ENCODE data around the gene TTYH2. TPM values are rescaled to one million over a fixed set of nuclear protein-coding genes. Genes with fewer than 3 reads are reported as not detected.

TTYH2 gene
- total RNA-seq, 3 donors from 2014 or later (not counting 1 experiment from before 2014, with no cell fraction given): 4.3 to 7.9 (median 4.8) TPM

DNA sequence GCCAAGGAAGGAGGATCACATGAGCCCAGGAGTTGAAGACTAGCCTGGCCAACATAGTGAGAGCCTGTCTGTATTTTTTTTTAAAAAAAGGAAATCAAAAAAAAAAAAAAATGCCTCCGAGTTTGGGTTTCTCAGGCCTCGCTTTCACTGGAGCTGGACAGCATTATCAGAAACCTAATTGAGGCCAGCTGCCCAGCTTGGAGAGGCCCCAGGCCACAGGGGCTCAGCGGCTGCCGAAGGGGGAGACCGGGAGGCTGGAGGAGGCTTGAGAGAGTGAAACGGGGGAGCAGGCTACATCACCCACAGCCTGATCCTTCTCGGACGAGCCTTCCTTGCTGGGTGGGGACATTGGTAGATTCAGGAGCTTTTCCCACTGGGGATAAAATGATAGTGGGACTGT is 5.1 kb downstream of the TTYH2 start:
- Mint-ChIP-seq H3K27ac (no peak overlapping the region), H3K4me1 (peaks cover 9 to 10% of the 10 kb centered on the region in 2 donors), H3K27me3 (ENCODE audit: low read depth in 2 of 2) (no peaks in the 10 kb centered on the region), H3K9me3 (peaks cover 0 to 2% of the 10 kb centered on the region in 2 donors), H3K4me3 (no peak overlapping the region), H3K36me3 (no peaks in the 10 kb centered on the region)
- WGBS (ENCODE audit: insufficient coverage): 88% methylated on average over 8 of the region's 8 CpGs
- no peak overlapping the region for H3K27ac ChIP-seq (ENCODE audit: low read length)
- peaks cover 27% of the 10 kb centered on the region for H3K4me1 ChIP-seq (ENCODE audit: control insufficient read depth, insufficient read depth, low read length)
- no peak for ATAC-seq
- TF ChIP-seq, protein P1, sequence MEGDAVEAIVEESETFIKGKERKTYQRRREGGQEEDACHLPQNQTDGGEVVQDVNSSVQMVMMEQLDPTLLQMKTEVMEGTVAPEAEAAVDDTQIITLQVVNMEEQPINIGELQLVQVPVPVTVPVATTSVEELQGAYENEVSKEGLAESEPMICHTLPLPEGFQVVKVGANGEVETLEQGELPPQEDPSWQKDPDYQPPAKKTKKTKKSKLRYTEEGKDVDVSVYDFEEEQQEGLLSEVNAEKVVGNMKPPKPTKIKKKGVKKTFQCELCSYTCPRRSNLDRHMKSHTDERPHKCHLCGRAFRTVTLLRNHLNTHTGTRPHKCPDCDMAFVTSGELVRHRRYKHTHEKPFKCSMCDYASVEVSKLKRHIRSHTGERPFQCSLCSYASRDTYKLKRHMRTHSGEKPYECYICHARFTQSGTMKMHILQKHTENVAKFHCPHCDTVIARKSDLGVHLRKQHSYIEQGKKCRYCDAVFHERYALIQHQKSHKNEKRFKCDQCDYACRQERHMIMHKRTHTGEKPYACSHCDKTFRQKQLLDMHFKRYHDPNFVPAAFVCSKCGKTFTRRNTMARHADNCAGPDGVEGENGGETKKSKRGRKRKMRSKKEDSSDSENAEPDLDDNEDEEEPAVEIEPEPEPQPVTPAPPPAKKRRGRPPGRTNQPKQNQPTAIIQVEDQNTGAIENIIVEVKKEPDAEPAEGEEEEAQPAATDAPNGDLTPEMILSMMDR (IDR thresholded peaks at IDR 0.05): no peak
- H3K9me3 ChIP-seq (ENCODE audit: control insufficient read depth, insufficient read depth, low read length): no peaks in the 10 kb centered on the region
- DNase-seq: no peak
- intact Hi-C loops (cut with micrococcal nuclease): no loop called here
- H3K4me3 ChIP-seq (ENCODE audit: low read length): no peak overlapping the region
- H3K27me3 ChIP-seq (ENCODE audit: control insufficient read depth, insufficient read depth, low read length): no peaks in the 10 kb centered on the region
- H3K36me3 ChIP-seq (ENCODE audit: control insufficient read depth, insufficient read depth, low read length): no peaks in the 10 kb centered on the region

DNA sequence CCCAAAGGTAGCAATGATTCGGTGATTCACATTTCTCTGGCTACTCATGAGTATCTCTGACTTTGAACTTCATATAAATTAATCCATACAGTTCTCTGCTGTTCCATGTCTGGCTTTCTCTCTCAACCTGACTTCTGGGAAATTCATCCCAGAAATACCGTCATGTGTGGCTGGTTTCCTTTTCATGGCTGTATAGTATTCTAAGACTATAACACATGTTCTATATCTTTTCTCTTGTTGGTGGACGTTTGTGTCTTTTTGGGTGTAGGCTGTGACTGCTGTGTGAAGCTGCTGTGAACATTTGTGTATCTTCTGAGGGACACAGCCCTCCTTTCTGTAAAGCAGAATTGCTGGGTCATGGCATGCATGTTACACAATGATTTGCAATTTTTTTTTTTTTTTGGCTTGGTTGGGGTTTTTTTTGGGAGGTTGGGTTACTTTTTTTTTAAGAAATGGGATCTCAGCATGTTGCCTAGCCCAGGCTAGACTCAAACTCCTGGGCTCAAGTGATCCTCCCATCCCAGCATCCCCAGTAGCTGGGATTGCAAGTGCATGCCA is 6.3 kb downstream of the TTYH2 start:
- no peak overlapping the region for H3K27ac ChIP-seq (ENCODE audit: low read length)
- peaks cover under 1 to 2% of the 10 kb centered on the region in 2 donors for H3K4me1 Mint-ChIP-seq
- peaks cover 0 to 2% of the 10 kb centered on the region in 2 donors for H3K9me3 Mint-ChIP-seq
- no peak for DNase-seq
- H3K27me3 Mint-ChIP-seq (ENCODE audit: low read depth in 2 of 2): no peaks in the 10 kb centered on the region
- intact Hi-C loops (cut with micrococcal nuclease): no loop called here
- no peak for ATAC-seq
- H3K4me3 ChIP-seq (ENCODE audit: low read length): no peak overlapping the region
- H3K36me3 ChIP-seq (ENCODE audit: control insufficient read depth, insufficient read depth, low read length): no peaks in the 10 kb centered on the region
- H3K36me3 Mint-ChIP-seq: no peaks in the 10 kb centered on the region
- no peaks in the 10 kb centered on the region for H3K9me3 ChIP-seq (ENCODE audit: control insufficient read depth, insufficient read depth, low read length)
- TF ChIP-seq, protein P1 (IDR thresholded peaks at IDR 0.05): no peak
- H3K27me3 ChIP-seq (ENCODE audit: control insufficient read depth, insufficient read depth, low read length): no peaks in the 10 kb centered on the region
- 93% methylated on average over 3 of the region's 3 CpGs for WGBS (ENCODE audit: insufficient coverage)
- H3K4me3 Mint-ChIP-seq: no peak overlapping the region
- no peak overlapping the region for H3K27ac Mint-ChIP-seq
- H3K4me1 ChIP-seq (ENCODE audit: control insufficient read depth, insufficient read depth, low read length): peaks cover 15% of the 10 kb centered on the region

DNA sequence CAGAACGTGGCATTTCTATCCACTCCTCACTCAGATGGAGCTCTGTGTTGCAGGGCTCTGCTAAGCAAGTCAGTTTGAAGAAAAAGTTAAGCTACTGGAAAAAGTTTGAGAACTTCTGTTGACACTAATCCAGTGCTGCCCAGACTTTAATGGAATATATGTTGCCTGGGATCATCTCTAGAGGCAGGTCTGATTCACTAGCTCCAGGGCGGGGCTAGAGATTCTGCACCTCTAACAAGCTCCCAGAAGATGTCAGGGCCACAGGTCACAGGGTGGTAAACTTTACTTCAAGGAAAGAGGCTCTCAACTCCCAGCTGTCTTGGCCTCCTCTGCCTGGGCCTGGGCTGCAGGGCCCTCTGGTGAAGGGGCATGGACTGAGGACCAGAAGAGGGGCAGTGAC is 6.8 kb downstream of the TTYH2 start:
- Histone ChIP-seq H3K36me3 (ENCODE audit: control insufficient read depth, insufficient read depth, low read length) (no peaks in the 10 kb centered on the region), H3K27me3 (ENCODE audit: control insufficient read depth, insufficient read depth, low read length) (no peaks in the 10 kb centered on the region), H3K4me3 (ENCODE audit: low read length) (no peak overlapping the region), H3K27ac (ENCODE audit: low read length) (no peak overlapping the region), H3K9me3 (ENCODE audit: control insufficient read depth, insufficient read depth, low read length) (no peaks in the 10 kb centered on the region), H3K4me1 (ENCODE audit: control insufficient read depth, insufficient read depth, low read length) (peaks cover 10% of the 10 kb centered on the region)
- ATAC-seq (no peak), DNase-seq (no peak)
- H3K9me3 Mint-ChIP-seq: peaks cover 0 to 2% of the 10 kb centered on the region in 2 donors
- intact Hi-C loops (cut with micrococcal nuclease): no loop called here
- H3K27ac Mint-ChIP-seq: no peak overlapping the region
- TF ChIP-seq, protein P1 (IDR thresholded peaks at IDR 0.05): no peak
- no peaks in the 10 kb centered on the region for H3K27me3 Mint-ChIP-seq (ENCODE audit: low read depth in 2 of 2)
- H3K4me1 Mint-ChIP-seq: peaks cover 0 to 6% of the 10 kb centered on the region in 2 donors
- 97% methylated on average over 2 of the region's 2 CpGs for WGBS (ENCODE audit: insufficient coverage)
- H3K4me3 Mint-ChIP-seq: no peak overlapping the region
- H3K36me3 Mint-ChIP-seq: no peaks in the 10 kb centered on the region

All from natural killer cell (primary cell).